Memory B cell (primary cell): ENCODE results near the gene LPGAT1.
"Not testable (repeated sequence)": the region's sequence is repeated elsewhere in the genome, so short reads cannot be mapped to it uniquely, and the experiment has no call there.

Experiments used
- ATAC-seq: fragments of 150-1000 bp; cut with Tn5 transposase; 2 replicates; pipeline ENCODE4 v1.10.0; 2021; ENCODE audit warnings: low read depth, mild to moderate bottlenecking, moderate library complexity
- DNase-seq, 2 donors: peaks; one replicate each; pipeline ENCODE4 v3.0.0; 2022; ENCODE audit warnings: low spot score in 2 of 2
- H3K27ac Mint-ChIP-seq: one replicate; pipeline ENCODE4 v1.8.0; 2022; ENCODE audit warnings: mild to moderate bottlenecking, moderate library complexity, mixed read lengths
- H3K27me3 Mint-ChIP-seq: one replicate; pipeline ENCODE4 v1.8.0; 2022; ENCODE audit warnings: mixed read lengths
- H3K36me3 Mint-ChIP-seq: one replicate; pipeline ENCODE4 v1.8.0; 2022; ENCODE audit warnings: mild to moderate bottlenecking, mixed read lengths
- H3K4me1 Mint-ChIP-seq: one replicate; pipeline ENCODE4 v1.8.0; 2022; ENCODE audit warnings: mixed read lengths
- H3K4me3 Mint-ChIP-seq: one replicate; pipeline ENCODE4 v1.8.0; 2022; ENCODE audit warnings: mild to moderate bottlenecking, moderate library complexity, mixed read lengths
- H3K9me3 Mint-ChIP-seq: one replicate; pipeline ENCODE4 v1.8.0; 2022; ENCODE audit warnings: mixed read lengths

Gene LPGAT1

GRCh38 chr1:211830328-211831142 lies at the start of gene LPGAT1:
Gene LPGAT1 (minus strand): TSS chr1:211830763. CDS start chr1:211829296, 1,467 bp downstream.
- Mint-ChIP-seq H3K36me3 (peaks cover 4% of the 10 kb centered on the region), H3K27me3 (peaks cover 1% of the 10 kb centered on the region), H3K4me1 (peaks cover 43% of the 10 kb centered on the region), H3K9me3 (no peaks in the 10 kb centered on the region), H3K27ac (peak within 1 kb of the TSS; percentile 87), H3K4me3 (peak within 1 kb of the TSS; percentile 94)
- peak; percentile 79 for ATAC-seq
- DNase-seq: peak; percentile 61 to 80

- H3K4me3 Mint-ChIP-seq: no peak overlapping the region
- peaks cover 2% of the 10 kb centered on the region for H3K36me3 Mint-ChIP-seq
- peaks cover 3% of the 10 kb centered on the region for H3K4me1 Mint-ChIP-seq
- H3K9me3 Mint-ChIP-seq: peaks cover 4% of the 10 kb centered on the region
- no peak for ATAC-seq
- no peak for DNase-seq
- H3K27ac Mint-ChIP-seq: no peak overlapping the region
- peaks cover 1% of the 10 kb centered on the region for H3K27me3 Mint-ChIP-seq
Observed at GRCh38 chr1:211879475-211879874, 48.9 kb upstream of the LPGAT1 start.

GRCh38 chr1:211876851-211877590 lies 46.5 kb upstream of the LPGAT1 start:
- Mint-ChIP-seq H3K27ac (no peak overlapping the region), H3K4me3 (no peak overlapping the region), H3K4me1 (no peaks in the 10 kb centered on the region), H3K27me3 (peaks cover 8% of the 10 kb centered on the region), H3K9me3 (peaks cover 4% of the 10 kb centered on the region), H3K36me3 (peaks cover 2% of the 10 kb centered on the region)
- ATAC-seq (no peak), DNase-seq (no peak)

GRCh38 chr1:211875541-211875940 lies 45.0 kb upstream of the LPGAT1 start:
- H3K4me3 Mint-ChIP-seq: no peak overlapping the region
- no peak overlapping the region for H3K27ac Mint-ChIP-seq
- H3K9me3 Mint-ChIP-seq: no peaks in the 10 kb centered on the region
- no peaks in the 10 kb centered on the region for H3K36me3 Mint-ChIP-seq
- no peaks in the 10 kb centered on the region for H3K4me1 Mint-ChIP-seq
- peaks cover 11% of the 10 kb centered on the region for H3K27me3 Mint-ChIP-seq
- no peak for DNase-seq
- no peak for ATAC-seq

- Mint-ChIP-seq H3K4me1 (no peaks in the 10 kb centered on the region), H3K27ac (no peak overlapping the region), H3K27me3 (peaks cover 11% of the 10 kb centered on the region), H3K9me3 (no peaks in the 10 kb centered on the region), H3K36me3 (no peaks in the 10 kb centered on the region), H3K4me3 (no peak overlapping the region)
- DNase-seq: no peak
- ATAC-seq: no peak
Observed at GRCh38 chr1:211874521-211875347, 44.2 kb upstream of the LPGAT1 start.

GRCh38 chr1:211873731-211874130 lies 43.2 kb upstream of the LPGAT1 start:
- H3K36me3 Mint-ChIP-seq, H3K27ac Mint-ChIP-seq, DNase-seq, H3K4me3 Mint-ChIP-seq, H3K9me3 Mint-ChIP-seq, ATAC-seq, H3K4me1 Mint-ChIP-seq: not testable (repeated sequence)
- H3K27me3 Mint-ChIP-seq: peaks cover 11% of the 10 kb centered on the region

- ATAC-seq (no peak), DNase-seq (no peak)
- Mint-ChIP-seq H3K4me1 (no peaks in the 10 kb centered on the region), H3K36me3 (peaks cover 2% of the 10 kb centered on the region), H3K9me3 (peaks cover 5% of the 10 kb centered on the region), H3K27me3 (peaks cover 9% of the 10 kb centered on the region), H3K4me3 (no peak overlapping the region), H3K27ac (no peak overlapping the region)
Observed at GRCh38 chr1:211870156-211870555, 39.6 kb upstream of the LPGAT1 start.

- Mint-ChIP-seq H3K27me3 (no peaks in the 10 kb centered on the region), H3K36me3 (peaks cover 4% of the 10 kb centered on the region), H3K9me3 (peaks cover 11% of the 10 kb centered on the region), H3K4me3 (no peak overlapping the region), H3K4me1 (no peaks in the 10 kb centered on the region), H3K27ac (no peak overlapping the region)
- DNase-seq (no peak), ATAC-seq (no peak)
Observed at GRCh38 chr1:211865180-211865579, 34.6 kb upstream of the LPGAT1 start.

GRCh38 chr1:211859405-211859804 lies 28.8 kb upstream of the LPGAT1 start:
- DNase-seq: no peak
- peaks cover 4% of the 10 kb centered on the region for H3K27me3 Mint-ChIP-seq
- H3K9me3 Mint-ChIP-seq: peaks cover 13% of the 10 kb centered on the region
- H3K4me3 Mint-ChIP-seq: no peak overlapping the region
- H3K27ac Mint-ChIP-seq: no peak overlapping the region
- no peaks in the 10 kb centered on the region for H3K4me1 Mint-ChIP-seq
- ATAC-seq: no peak
- peaks cover 4% of the 10 kb centered on the region for H3K36me3 Mint-ChIP-seq

- ATAC-seq: no peak
- Mint-ChIP-seq H3K4me3 (no peak overlapping the region), H3K27ac (no peak overlapping the region), H3K27me3 (peaks cover 3% of the 10 kb centered on the region), H3K9me3 (peaks cover 4% of the 10 kb centered on the region), H3K36me3 (peaks cover 2% of the 10 kb centered on the region), H3K4me1 (no peaks in the 10 kb centered on the region)
- no peak for DNase-seq
Observed at GRCh38 chr1:211851174-211851573, 20.6 kb upstream of the LPGAT1 start.

GRCh38 chr1:211843507-211844298 lies 13.1 kb upstream of the LPGAT1 start:
- Mint-ChIP-seq H3K27ac (no peak overlapping the region), H3K4me1 (peaks cover 13% of the 10 kb centered on the region), H3K4me3 (no peak overlapping the region), H3K9me3 (peaks cover 1% of the 10 kb centered on the region), H3K36me3 (no peaks in the 10 kb centered on the region), H3K27me3 (no peaks in the 10 kb centered on the region)
- ATAC-seq: no peak
- no peak for DNase-seq

GRCh38 chr1:211843018-211843417 lies 12.5 kb upstream of the LPGAT1 start:
- no peaks in the 10 kb centered on the region for H3K27me3 Mint-ChIP-seq
- DNase-seq (no peak), ATAC-seq (no peak)
- H3K27ac Mint-ChIP-seq: peak overlapping the region; percentile 64
- H3K9me3 Mint-ChIP-seq: no peaks in the 10 kb centered on the region
- peak overlapping the region; percentile 37 for H3K4me3 Mint-ChIP-seq
- H3K4me1 Mint-ChIP-seq: peaks cover 13% of the 10 kb centered on the region
- no peaks in the 10 kb centered on the region for H3K36me3 Mint-ChIP-seq

- Mint-ChIP-seq H3K27ac (peak overlapping the region; percentile 64), H3K4me3 (no peak overlapping the region), H3K27me3 (no peaks in the 10 kb centered on the region), H3K9me3 (no peaks in the 10 kb centered on the region), H3K36me3 (no peaks in the 10 kb centered on the region), H3K4me1 (peaks cover 13% of the 10 kb centered on the region)
- ATAC-seq (no peak), DNase-seq (no peak)
Observed at GRCh38 chr1:211842518-211842917, 12.0 kb upstream of the LPGAT1 start.
